Activated T-cell treated with anti-CD3 and anti-CD28 coated beads, Interleukin-2, amount 50 U/mL, for 48 hours (primary cell): Measurements from ENCODE around the gene FARS2.

Experiments
- DNase-seq, 2 experiments: peaks; one replicate each; pipeline ENCODE4 v3.0.0-alpha.2; 2020

Gene FARS2

GRCh38 chr6:5712349-5713215 lies 451.3 kb downstream of the FARS2 start:
- DNase-seq, result no peak

- no peak for DNase-seq
These were observed 452.2 kb downstream of the FARS2 start for GRCh38 chr6:5713519-5713918.

DNA sequence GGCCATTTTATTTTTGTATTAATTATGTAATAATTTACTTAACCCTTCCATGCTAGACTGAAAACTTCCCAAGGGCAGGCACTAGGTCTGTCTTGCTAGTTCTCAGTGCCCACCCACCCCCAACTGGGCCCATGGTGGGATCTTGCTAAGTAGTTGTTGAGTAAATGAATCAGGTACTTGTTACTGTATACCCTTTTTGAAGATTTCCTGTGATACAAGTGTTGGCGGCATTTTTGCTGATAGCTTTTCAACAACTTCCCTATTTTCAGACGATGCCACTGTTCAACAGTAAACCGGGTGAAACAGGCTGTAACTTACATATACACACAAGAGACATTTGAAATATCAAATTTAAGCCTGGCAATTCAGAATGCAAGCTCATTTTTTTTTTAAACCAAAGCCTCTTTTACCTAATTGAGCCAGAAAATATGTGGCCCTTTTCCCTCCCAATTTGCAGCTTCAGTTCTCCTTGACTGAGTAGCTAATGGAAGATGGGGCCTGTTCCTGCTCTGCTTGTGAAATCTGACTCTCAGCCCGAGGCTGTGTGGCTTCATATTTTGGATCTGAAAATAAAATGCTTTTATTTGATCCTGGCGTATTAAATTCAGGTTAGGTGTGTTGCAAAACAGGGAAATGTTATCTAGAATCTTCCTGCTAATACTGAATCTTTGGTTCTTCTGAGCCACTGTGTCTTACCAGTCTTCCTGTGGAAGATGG lies 457.1 kb downstream of the FARS2 start:
- no peak for DNase-seq

DNA sequence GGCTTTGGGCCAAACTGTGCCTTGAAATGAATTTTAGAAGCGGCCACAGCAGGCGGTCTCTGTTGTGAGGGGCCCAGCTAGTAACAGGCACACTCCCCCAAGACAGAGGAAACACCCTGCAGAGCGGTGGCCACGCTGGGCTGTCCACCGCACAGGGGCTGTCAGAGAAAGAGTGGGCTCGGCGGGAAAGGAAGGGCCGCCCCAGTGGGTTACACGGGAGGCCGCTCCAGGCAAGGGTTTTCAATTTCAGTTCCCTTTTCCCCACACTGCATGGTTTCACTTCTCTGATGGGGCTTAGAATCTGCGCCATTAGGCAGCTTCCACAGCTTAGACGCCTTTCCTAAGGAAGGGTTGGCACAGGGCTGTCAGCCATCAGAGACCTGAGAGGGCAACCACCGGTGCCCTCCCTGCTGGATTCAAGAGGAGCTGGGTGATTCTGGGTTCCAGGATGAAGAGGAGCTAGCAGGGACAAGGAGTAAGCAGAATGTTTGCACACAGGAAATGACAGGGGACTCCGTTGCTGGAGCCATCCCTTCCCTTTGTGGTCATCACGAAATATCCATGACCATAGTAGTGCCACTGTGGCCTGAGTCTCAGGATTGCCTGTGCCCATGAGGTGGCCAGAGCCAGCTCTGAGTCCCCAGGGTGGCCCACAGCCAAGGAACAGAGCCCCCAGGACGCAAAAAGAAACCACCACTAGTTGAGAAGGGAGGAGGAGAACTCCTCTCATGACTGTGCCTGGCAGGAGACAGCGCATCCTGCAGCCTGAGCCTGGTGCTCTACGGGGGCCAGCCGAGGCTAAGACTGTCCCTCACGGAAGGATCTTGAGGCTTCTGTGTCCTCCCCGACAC lies 462.8 kb downstream of the FARS2 start:
- no peak for DNase-seq

DNA sequence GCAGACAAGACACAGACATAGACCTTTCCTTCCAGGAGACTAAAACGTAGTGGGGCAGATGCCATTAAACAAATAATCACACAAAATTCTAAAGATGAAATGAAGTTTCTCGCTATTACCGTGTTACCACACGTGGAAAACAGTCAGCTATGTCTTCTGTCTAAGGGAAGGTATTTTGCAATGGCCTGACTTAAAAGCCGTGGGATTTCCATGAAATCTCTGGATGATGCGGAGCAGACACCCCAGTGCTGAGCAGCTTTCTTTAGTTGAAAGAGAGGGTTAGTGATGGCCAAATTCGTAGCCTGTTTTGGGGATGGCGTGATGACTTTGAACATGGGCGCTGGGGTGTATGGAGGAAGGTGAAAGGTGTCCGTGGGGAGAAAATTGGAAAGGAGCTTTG lies 463.6 kb downstream of the FARS2 start:
- no peak for DNase-seq

GRCh38 chr6:5726976-5727718 lies 465.8 kb downstream of the FARS2 start:
- DNase-seq, result no peak

- DNase-seq, result no peak
These were observed 467.2 kb downstream of the FARS2 start for GRCh38 chr6:5728351-5729079.

GRCh38 chr6:5729080-5729434 lies 467.7 kb downstream of the FARS2 start:
- no peak for DNase-seq

GRCh38 chr6:5729813-5730517 lies 468.7 kb downstream of the FARS2 start:
- no peak for DNase-seq

- no peak for DNase-seq
These were observed 469.4 kb downstream of the FARS2 start for GRCh38 chr6:5730585-5731263.

GRCh38 chr6:5731435-5731834 lies 470.1 kb downstream of the FARS2 start:
- DNase-seq, result no peak

DNA sequence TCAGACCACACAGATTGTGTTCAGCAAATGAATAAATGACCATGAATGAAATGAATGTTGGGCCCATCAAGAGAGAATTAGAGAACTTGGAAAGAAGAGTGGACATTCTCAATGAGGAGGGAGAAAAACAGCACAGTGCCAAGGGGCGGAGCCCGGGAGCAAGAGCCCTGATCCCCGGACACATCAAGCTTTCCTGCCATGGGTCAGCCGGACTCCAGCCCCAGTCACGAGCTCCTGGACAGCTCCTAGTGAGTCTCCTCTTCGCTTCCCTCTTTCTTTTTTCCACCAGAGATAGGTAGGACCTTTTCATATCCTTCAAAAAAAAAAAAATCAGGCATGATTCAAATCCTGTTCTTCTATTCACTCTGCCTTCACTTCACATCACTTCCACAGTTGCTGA lies 471.2 kb downstream of the FARS2 start:
- no peak for DNase-seq

- DNase-seq, result no peak
These were observed 474.9 kb downstream of the FARS2 start for GRCh38 chr6:5736016-5736738.

GRCh38 chr6:5737460-5737859 lies 476.1 kb downstream of the FARS2 start:
- DNase-seq, result no peak

GRCh38 chr6:5738211-5738610 lies 476.9 kb downstream of the FARS2 start:
- DNase-seq, result no peak

- no peak for DNase-seq
These were observed 483.2 kb downstream of the FARS2 start for GRCh38 chr6:5744497-5744896.

GRCh38 chr6:5745081-5745480 lies 483.8 kb downstream of the FARS2 start:
- no peak for DNase-seq

- DNase-seq, result no peak
These were observed 484.9 kb downstream of the FARS2 start for GRCh38 chr6:5746053-5746758.

DNA sequence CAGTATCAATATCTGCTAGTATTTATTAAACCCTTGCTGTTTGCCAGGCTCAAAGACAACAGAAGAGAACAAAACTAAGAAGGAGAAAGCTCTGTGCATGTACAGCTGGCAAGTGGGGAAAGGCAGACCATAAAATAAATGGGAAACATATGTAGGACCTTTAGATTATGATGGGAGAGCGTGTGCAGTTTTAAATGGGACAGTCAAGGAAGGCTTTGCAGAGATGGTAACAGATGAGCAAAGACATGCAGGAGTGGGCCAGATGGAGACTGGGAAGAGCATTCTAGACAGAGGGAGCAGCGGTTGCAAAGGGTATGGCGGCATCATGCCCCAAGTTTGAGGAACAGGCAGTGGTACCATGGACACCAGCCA lies 485.4 kb downstream of the FARS2 start:
- DNase-seq, result no peak
